ENCODE measurements around the gene RAD51B.

RAD51B gene

DNA sequence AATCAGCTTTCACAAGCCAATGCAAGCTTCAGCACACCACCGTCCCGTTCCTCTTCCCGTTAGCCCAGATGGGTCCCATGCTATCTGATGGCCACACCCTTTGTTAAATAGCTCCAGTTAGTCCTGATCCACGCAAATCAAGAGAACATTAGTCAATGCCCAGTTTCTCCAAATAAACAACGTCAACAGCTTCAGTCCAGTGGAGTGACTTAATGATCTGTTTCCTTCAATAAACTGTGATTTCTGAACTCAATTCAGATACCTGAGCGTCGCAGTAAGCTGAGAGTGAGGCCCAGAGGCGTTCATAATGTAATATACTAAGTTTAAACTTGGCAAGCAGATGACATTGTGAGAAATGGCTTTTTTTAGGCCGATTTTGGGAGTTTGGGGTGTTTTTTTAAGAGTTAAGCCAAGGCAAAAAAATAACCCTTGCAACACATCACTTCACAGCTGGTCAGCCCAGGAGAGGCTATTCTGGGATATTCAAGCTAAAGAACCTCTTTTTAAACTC is 861.0 kb downstream of the RAD51B start:
- no peak for DNase-seq (ENCODE audit: low read depth, low spot score)
- H3K27ac ChIP-seq = peak overlapping the region; percentile 92

DNA sequence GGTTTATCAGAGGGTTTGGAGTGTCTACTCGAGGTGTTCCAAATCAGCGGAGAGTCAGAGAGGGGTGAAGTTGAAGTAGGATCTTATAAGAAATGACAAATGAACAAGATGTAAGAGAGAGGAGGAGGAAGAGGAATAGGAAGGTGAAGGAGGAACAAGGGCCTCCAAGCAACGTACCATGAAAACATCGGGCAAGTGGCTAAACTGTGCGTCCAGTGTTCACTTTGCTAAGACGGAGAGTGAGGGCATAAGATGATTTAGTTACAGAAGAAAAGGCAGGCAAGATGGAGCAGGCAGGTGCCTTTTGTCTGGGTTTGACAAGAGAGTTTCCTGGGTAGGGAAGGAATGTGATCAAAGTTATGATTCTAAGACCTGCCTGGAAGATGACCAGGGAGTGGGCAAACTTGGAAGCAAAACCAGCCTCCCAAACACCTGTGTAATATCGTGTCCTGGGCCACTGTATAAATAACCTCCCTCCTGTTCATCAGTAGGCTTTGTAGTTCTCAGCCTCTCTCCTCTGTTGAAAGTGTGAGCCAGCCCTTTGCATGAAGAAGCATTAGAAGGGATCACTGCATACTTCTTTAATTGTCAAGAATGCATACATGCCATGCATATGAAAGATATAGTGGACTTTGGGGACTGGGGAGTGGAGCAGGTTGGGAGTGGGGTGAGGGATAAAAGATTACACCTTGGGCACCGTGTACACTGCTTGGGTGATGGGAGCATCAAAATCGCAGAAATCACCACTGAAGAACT is 861.9 kb downstream of the RAD51B start:
- DNase-seq (ENCODE audit: low read depth, low spot score) = no peak
- H3K27ac ChIP-seq = peak overlapping the region; percentile 92

DNA sequence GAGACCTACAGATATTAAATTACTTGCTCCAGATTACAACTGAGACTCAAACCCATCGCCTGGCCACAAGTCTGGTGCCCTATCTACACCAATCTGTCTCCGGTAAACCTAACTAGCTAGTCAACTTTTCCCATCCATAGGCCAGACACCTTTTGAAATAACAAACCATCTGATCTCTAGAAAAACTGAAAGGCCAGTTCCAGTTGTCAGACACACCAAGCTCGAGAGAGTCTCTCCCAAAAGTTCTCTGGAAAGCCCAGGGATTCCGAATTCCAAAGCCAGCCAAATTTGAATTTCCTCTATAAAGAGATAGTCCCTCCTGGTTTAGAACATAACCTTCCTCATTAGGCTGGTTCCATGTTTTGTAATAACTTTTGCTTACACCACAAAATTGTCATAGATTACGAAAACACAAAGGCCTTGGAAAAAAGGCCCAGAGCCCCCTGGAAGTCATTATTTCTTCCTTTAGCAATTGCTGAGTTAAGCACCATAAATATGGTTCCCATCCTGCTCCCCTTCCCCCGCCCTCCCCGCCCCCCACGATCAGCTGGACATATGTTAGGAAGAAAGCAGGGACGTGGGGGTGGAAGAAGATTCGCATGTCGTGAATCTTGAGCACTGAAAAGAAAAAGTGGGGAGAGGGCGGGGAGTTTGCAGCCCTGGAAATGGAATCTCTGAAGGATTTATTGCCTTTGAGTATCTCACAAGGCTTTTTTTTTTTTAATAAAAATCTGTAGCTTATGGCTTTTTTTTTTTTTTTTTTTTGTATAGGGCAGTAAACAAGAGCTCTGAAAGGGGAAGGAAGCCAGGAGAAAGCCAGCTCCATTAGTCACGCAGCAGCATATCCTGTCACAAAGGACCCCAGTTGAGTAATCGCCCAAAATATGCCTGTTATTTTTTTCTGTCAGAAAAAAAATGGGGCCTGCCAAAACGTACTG is 862.9 kb downstream of the RAD51B start:
- peak overlapping the region; percentile 92 for H3K27ac ChIP-seq
- no peak for DNase-seq (ENCODE audit: low read depth, low spot score)

DNA sequence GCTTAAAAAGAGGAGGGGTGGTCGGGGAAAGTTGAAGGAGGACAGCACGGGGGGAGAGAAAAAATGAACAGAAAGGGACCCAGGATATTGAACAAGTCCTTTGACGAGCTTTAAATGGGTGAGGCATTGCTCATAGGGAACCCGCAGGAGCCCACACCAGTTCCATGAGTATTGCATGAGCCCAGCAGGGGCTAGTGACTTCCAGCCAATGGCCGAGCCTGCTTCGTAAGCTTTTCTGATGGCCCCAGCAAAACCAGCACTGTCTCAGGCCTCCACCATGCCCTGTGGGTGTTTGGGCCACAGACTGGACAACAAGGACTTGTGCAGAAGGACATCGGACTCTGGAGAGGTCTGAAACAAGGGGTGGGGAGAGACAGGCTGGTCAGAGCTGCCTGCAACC is 863.7 kb downstream of the RAD51B start:
- DNase-seq (ENCODE audit: low read depth, low spot score) = no peak
- peak overlapping the region; percentile 92 for H3K27ac ChIP-seq

DNA sequence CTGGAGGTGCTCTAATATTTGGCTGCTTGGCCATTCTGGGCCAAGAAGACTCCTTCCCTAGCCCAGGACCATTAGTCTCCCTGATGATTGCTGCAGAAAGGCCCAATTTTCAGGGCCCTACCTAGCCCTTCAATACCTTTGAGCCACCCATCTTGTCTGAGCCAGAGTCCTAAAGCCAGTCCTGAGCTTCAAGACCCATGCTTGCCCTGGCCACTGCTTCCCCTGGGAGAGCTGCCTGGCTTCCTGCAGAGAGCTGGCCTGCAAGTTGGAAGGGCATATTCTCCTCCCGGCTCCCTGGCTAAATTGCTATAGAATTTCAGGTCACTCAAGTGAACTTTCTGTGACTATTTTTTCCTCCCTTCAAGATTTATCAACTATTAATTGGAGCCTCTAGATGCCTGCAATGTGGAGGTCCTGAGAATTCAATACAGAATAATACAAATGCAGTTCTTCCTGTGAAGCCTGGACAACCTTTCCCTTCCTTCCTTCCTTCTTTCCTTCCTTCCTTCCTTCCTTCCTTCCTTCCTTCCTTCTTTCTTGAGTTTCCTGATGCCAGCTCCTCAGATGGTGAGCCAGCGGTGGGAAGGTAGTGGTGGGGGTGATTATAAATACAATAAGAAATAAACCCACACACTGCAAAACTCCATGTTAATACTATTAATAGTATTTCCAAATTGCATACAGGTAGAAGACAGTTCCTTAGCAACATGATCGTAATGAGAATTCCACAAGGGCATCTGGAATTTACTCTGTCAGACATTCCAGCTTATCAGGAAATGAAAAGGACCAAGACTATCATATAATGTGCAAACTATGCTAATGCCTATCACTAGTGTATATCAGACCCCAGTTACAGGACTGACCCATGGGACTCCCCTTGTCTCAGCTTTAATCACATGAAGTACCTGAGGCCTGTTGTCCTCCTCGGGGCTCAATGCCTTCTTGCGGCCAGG is 865.2 kb downstream of the RAD51B start:
- no peak for DNase-seq (ENCODE audit: low read depth, low spot score)
- H3K27ac ChIP-seq = peak overlapping the region; percentile 92

DNA sequence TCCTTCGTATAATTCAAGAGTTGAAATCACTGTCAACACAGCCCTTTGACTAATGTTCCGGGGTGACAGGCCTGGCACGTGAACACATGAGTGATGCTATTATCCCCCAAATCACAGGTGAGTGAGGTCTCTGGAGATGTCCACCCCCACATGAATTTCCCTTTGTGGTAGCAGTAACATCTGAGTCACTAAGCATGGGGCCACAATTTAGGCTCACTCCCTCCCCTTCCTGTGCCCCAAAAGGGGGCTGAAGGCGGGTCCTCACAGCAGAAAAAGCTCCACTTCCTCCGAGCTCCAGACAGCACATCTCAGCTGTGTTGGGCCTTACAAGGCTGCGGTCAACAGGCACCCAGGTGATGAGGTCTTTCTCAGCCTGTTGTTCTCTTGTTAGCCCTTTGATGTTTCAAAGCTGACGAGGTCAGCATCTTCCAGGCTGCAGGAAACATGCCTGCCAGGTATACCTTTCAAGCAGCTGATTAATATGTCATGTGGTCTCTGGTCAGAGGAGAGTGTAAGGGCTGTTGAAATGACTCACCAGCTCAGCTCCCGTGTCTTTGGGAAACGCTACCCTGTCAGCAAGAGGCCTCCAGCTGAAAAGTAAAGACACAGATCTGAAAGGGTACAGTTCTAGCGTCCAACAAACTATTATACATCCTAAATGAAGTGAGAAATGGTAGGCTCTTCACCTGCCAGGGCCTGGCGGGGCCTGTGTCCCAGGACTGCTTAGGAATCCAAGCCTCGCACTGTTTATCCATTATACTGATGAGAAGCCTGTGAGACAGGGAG is 866.0 kb downstream of the RAD51B start:
- peak overlapping the region; percentile 92 for H3K27ac ChIP-seq
- DNase-seq (ENCODE audit: low read depth, low spot score) = peak; percentile 91

DNA sequence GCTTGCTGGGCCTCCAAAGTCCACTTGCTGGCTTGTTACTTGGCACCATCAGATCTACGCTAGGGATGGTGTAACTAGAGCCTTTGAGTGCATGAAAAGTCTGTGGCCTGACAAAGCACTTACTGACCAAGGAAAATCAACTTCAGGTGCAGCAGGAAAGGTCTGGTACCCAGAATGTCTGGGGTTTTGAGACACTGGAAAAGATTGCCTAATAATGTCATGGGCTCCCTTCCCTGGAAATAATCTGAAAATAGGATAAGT is 866.6 kb downstream of the RAD51B start:
- no peak for DNase-seq (ENCODE audit: low read depth, low spot score)
- peak overlapping the region; percentile 92 for H3K27ac ChIP-seq

DNA sequence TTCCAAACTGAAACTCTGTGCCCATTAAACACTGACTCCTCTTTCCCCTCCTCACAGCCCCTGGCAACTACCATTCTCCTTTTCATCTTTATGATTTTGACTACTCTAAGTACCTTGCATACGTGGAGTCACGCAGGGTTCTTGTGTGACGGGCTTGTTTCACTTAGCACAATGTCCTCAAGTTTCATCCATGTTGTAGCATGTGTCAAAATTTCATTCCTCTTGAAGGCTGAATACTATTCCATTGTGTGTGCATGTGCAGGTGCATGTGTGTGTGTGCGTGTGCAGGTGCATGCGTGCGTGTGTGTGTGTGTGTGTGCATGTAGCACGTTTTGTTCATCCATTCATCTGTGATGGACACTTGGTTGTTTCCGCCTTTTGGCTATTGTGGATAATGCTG is 867.1 kb downstream of the RAD51B start:
- peak overlapping the region; percentile 92 for H3K27ac ChIP-seq
- DNase-seq (ENCODE audit: low read depth, low spot score) = no peak

DNA sequence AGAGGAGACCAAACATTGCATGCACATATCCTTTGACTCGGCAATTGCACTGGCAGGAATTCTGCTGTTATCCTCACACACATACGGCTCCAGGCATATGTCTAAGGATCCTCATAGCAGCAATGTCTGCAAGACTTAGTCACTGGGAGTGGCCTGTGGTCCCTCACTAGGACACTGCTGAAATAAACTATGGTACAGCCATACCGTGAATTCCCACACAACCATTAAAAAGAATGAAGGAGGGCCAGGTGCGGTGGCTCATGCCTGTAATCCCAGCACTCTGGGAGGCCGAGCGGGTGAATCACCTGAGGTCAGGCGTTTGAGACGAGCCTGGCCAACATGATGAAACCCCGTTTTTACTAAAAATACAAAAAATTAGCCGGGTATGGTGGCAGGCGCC is 868.2 kb downstream of the RAD51B start:
- peak; percentile 86 for DNase-seq (ENCODE audit: low read depth, low spot score)
- H3K27ac ChIP-seq = peak overlapping the region; percentile 92

DNA sequence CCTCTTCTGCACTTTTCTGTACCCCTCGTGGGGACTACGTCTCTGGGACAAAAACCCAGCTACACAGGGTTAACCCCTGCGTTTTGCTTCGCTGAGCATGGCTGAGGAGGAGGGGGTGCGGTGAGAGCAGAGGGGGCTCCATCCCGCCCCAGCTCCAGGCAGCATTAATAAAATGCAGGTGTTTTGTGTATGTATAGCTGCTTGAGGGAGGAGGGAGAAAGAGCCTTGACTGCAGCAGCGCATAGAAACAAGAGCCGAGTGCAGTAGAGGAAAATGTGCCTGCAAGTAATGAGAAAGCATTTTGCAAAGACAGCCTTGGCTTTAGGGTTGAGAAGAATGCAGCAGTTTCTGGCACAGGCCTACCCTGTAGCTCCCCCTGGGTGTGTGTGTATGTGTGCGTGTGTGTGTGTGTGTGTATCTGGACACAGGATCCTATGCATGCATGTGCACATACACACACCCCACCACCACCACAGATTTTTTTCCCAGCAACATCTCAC is 869.3 kb downstream of the RAD51B start:
- H3K27ac ChIP-seq = peak overlapping the region; percentile 92

DNA sequence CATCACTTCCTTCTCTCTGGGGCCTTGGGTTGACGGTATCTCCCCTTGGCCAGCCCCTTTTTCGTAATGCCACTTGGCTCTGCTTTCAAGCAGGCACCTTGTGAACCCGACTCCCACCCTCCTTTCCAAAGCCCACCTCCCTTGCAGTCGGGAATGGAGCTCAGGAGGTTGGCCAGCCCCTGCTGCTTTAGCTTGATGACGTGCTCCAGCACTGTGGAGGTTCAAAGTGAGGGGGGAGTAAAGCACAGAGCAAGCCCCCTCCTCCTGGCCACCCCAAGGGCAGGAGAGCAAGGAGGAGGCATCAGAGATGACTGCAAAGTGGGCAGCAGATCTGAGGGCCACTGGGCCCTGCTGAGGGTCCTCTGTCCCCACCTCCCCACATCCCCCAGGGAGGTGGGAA is 869.9 kb downstream of the RAD51B start:
- peak overlapping the region; percentile 18 for H3K27ac ChIP-seq
- no peak for DNase-seq (ENCODE audit: low read depth, low spot score)

More for the DNA sequence above, 869.3 kb downstream of the RAD51B start:
- no peak for DNase-seq (ENCODE audit: low read depth, low spot score)

DNA sequence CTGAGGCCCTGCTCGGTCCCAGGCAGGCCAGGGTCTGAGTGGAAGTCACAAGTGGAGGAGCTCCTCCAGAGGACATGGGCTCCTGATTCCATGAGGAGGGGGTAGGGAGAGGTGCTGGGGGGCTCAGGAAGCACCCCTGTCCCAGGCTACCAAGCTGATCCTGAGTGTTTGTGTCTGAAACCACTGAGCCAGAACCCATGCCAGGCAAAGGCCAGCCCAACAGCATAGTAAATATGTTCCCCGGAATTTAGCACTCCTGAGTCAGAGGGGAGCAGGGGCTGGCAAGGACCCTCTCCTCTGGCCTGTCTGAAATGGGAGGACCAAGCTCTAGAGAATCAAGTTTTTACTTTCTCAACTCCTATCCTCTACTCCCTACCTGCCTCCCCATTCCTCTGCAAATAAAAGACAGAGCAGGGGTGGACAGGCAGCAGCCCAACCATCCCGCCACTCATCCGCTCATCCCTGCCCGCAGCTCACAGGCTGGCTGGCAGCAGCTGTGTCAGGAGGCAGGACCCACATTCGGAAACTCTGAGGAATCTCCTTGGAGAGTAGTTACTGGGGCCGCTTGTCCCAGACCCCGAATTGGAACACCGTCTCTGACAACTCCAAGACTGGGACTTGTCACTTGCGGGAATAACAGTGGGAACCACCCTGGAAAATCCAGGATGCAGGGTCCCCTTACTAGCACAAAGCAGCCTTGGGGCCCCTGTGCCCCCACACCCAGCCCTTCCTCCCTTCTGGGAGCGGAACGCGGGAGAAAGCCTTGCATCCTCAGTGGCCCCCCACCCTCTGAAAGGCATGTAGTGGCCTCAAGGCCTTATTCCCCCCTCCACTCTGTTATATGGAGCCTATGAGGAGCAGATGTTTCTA is 870.7 kb downstream of the RAD51B start:
- peak overlapping the region; percentile 18 for H3K27ac ChIP-seq
- DNase-seq (ENCODE audit: low read depth, low spot score) = no peak

DNA sequence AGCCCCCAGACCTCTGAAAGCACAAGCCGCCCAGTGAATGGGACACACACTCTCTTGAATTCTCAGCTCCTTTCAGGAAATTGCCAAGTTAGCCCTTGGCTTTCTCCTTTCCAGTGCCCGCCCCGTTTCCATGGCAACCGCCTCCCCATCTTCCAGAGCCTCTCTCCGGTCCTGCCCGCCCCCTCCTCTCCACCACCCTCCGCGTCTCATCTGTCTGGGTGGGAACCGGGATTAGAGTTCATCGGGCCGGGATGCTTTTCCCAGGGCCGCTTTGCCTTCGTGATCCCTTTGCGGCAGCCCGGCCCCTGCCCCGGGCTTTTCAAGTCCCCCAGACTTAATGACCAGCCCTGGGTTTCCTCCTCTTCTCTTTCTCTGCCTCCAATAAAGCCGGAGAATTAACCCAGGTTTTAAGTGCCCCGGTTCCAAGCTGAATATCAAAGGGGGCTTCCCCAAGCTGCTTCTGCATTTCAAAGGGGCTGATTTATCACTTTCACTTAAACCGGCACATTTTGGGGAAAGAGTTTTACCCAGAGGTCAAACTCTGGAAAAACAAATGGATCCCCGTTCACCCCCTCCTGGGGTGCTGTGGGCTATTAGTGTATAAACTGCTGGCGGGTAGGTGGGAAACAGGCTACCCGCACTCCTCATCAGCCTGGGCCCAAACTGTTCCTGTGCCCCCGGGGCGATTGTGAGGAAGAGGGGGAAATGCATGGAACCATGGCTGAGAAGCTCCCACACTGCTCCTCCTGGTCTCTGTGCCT is 871.6 kb downstream of the RAD51B start:
- no peak overlapping the region for H3K27ac ChIP-seq
- DNase-seq (ENCODE audit: low read depth, low spot score) = no peak

DNA sequence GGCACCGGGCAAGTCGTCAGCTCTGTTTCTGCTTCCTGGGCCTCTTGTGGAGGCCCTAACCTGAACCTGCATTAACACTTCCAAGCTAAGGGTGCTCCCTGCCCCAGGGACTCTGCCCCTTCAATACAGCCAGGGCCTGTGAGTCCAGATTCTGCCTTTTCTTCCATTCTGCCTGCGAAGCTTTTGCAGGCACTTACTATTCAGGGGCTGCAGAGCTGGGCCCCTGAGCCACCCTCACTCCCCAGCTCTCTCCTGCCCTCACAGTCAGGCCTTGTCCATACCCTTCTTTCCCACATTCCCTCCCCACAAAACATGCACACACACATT is 872.2 kb downstream of the RAD51B start:
- H3K27ac ChIP-seq = no peak overlapping the region
- no peak for DNase-seq (ENCODE audit: low read depth, low spot score)

DNA sequence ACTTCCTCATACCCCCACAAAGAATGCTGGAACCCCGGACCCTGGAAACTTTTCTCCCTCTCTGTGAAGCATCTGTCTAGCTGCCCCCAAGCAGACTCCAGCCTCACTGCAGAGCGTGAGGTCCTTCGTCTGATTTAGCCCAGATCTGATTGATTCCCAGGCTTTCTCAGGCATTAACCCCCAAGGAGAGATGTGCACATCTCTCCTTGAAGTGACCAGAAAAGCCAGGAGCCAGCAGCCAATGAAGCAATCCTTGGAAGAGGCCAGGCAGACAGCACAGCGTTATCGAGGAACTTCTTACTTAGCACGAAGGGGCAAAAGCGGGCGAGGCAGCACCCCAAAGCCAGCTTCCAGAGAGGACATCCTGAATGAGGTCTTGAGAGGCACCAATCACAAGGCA is 872.6 kb downstream of the RAD51B start:
- H3K27ac ChIP-seq = no peak overlapping the region
- no peak for DNase-seq (ENCODE audit: low read depth, low spot score)

DNA sequence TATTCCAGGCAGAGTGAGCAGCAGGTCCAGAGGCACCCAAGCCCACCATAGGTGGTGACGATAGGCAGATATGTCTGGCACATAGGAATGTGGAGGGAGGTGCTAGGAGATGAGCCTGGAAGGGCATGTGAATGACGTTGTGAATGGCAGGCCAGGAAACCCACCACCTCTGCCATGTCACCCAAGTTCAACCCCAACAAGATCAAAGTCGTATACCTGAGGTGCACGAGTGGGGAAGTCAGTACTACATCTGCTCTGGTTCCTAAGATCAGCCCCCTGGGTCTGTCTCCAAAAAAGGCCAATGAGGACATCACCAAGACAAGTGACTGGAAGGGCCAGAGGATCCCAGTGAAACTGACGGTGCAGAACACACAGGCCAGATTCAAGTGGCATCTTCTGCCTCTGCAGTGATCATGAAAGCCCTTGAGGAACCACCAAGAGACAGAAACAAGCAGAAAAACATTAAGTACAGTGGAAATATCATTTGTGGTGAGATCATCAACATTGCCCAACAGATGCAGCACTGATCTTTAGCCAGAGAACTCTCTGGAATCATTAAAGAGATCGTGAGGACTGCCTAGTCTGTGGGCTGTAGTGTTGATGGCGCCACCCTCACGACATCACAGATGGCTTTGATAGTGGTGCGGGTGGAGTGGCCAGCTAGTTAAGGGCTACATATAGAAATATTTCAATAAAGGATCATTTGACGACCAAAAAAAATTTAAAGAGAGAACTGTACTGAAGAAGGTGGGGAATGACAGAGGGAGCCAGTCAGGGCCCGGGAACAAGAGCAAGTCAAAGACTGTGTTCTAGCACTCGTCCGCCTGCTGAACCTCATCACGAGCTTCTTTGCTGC is 873.6 kb downstream of the RAD51B start:
- peak overlapping the region; percentile 98 for H3K27ac ChIP-seq
- DNase-seq (ENCODE audit: low read depth, low spot score) = no peak

DNA sequence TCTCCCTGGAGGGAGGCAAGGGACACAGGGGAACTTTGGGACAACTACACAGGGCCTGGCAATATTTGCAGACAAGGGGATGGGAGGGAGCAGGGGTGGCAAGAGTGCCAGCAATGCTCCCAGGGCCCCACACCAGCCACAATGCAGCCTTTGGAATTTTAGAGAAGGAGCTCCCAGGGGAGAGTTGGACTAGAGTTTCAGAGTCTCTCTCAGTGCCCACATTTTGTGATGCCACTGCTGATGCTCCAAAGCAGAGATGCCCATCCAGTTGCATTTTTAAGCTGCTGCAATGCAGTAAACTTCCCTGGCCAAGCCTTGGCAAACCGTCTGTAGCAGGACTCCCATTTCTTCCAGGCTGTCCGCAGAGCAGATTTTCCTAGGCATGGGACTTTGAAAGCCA is 874.3 kb downstream of the RAD51B start:
- peak overlapping the region; percentile 98 for H3K27ac ChIP-seq

More for the DNA sequence above, 874.3 kb downstream of the RAD51B start:
- no peak for DNase-seq (ENCODE audit: low read depth, low spot score)

Data from epithelial cell of prostate (primary cell).